Endothelial cell of umbilical vein (primary cell): ENCODE measurements around the gene PEX10. TPM values are rescaled to one million over a fixed set of nuclear protein-coding genes. Genes with fewer than 3 reads are reported as not detected.
"Not testable (repeated sequence)": the region's sequence is repeated elsewhere in the genome, so short reads cannot be mapped to it uniquely, and the experiment has no call there.

ENCODE experiments used
- BruUV-seq: library from RNA; stranded (reverse); fragments of 400-500 nt; replicated peaks from 2 replicates; lab custom pipeline; 2021; lab: Mats Ljungman, UMichigan
- CTCF ChIA-PET: fragments of 300-600, 350-600 bp; sonication (Branson Sonifier 250); formaldehyde crosslinking; loops from one replicate; lab custom pipeline; 2021; ENCODE audit warnings: antibody characterized with exemption, inconsistent platforms; lab: Charles Lee
- POLR2A ChIA-PET: fragments of 300-600, 350-600 bp; sonication (Branson Sonifier 250); formaldehyde crosslinking; loops from one replicate; lab custom pipeline; 2021; ENCODE audit warnings: antibody characterized with exemption, inconsistent platforms; lab: Charles Lee
- DNase-seq: peaks from one replicate; pipeline ENCODE4 v3.0.0-alpha.2; 2011; ENCODE audit warnings: low read depth, low spot score
- FAIRE-seq: peaks from 2 replicates; lab custom pipeline; 2011; peaks lifted over from hg19 to GRCh38; lab: Jason Lieb, UNC
- H2AFZ ChIP-seq: 2 replicates; pipeline ENCODE4 v1.6.0; 2012; ENCODE audit warnings: low read depth, low read length, control low read depth, inconsistent platforms
- H3K27ac ChIP-seq: 2 replicates; pipeline ENCODE4 v1.5.1; 2011; ENCODE audit warnings: low read depth, mild to moderate bottlenecking, control low read depth, low read length, moderate library complexity; ENCODE audit not compliant: insufficient read depth
- H3K27me3 ChIP-seq, 2 experiments: 2 replicates each; pipeline versions ENCODE4 v1.6.0 to v1.6.1; 2011; ENCODE audit warnings: low read length in 2 of 2, mixed read lengths in 1 of 2; ENCODE audit not compliant: control insufficient read depth in 2 of 2, insufficient read depth in 2 of 2
- H3K36me3 ChIP-seq, 2 experiments: 2 replicates in 1 of 2; 3 replicates in 1 of 2; pipeline ENCODE4 v1.5.1; 2011; ENCODE audit warnings: low read length in 2 of 2, mild to moderate bottlenecking in 1 of 2, moderate library complexity in 1 of 2; ENCODE audit not compliant: control insufficient read depth in 2 of 2, insufficient read depth in 2 of 2; ENCODE audit errors: extremely low read depth in 1 of 2
- H3K4me1 ChIP-seq: 3 replicates; pipeline ENCODE4 v1.5.1; 2011; ENCODE audit warnings: mild to moderate bottlenecking, low read length; ENCODE audit not compliant: control insufficient read depth, insufficient read depth; ENCODE audit errors: extremely low read depth
- H3K4me2 ChIP-seq: 2 replicates; pipeline ENCODE4 v1.6.1; 2011; ENCODE audit warnings: low read length, control low read depth, mixed read lengths; ENCODE audit not compliant: insufficient read depth
- H3K4me3 ChIP-seq, 3 experiments: fragments of 200-600 bp in 1 of 3; sonication (generic), shearing (Covaris generic) in 1 of 3; replicated peaks in 1 of 3; 2 replicates each; pipeline ENCODE4 v1.5.1; 2011 to 2016; ENCODE audit warnings: control low read depth in 3 of 3, low read length in 3 of 3, mild to moderate bottlenecking in 2 of 3, inconsistent platforms in 1 of 3, low read depth in 1 of 3, moderate library complexity in 1 of 3; ENCODE audit not compliant: insufficient read depth in 1 of 3
- H3K79me2 ChIP-seq: 2 replicates; pipeline ENCODE4 v1.6.0; 2012; ENCODE audit warnings: low read length, inconsistent platforms; ENCODE audit not compliant: control insufficient read depth, insufficient read depth
- H3K9ac ChIP-seq: replicated peaks from 2 replicates; pipeline ENCODE3; 2011; ENCODE audit warnings: low read length, control low read depth; ENCODE audit not compliant: insufficient read depth; ENCODE audit errors: extremely low read depth
- H3K9me1 ChIP-seq: replicated peaks from 3 replicates; pipeline ENCODE4 v1.6.0; 2011; ENCODE audit warnings: mild to moderate bottlenecking, low read length; ENCODE audit not compliant: control insufficient read depth, insufficient read depth; ENCODE audit errors: extremely low read depth
- H3K9me3 ChIP-seq: replicated peaks from 2 replicates; pipeline ENCODE4 v1.5.1; 2012; ENCODE audit warnings: low read length, inconsistent platforms; ENCODE audit not compliant: control insufficient read depth, insufficient read depth
- H4K20me1 ChIP-seq: replicated peaks from 2 replicates; pipeline ENCODE3; 2011; ENCODE audit warnings: mild to moderate bottlenecking, low read length; ENCODE audit not compliant: control insufficient read depth, insufficient read depth; ENCODE audit errors: extremely low read depth
- CTCF ChIP-seq, 2 donors: IDR thresholded peaks; 1 replicate in 1 of 2; 2 replicates in 1 of 2; pipeline ENCODE4 v1.5.1; 2011; ENCODE audit warnings: low read length in 2 of 2, mild to moderate bottlenecking in 2 of 2, moderate library complexity in 2 of 2, control low read depth in 1 of 2, inconsistent platforms in 1 of 2, low read depth in 1 of 2; ENCODE audit not compliant: insufficient read depth in 1 of 2; ENCODE audit errors: extremely low read depth in 1 of 2
- POLR2A ChIP-seq: IDR thresholded peaks from 2 replicates; pipeline ENCODE4 v1.6.1; 2012; ENCODE audit warnings: low read depth, mild to moderate bottlenecking, control low read depth, low read length
- dilution Hi-C: fragments of 300-500 bp; cut with MboI; formaldehyde crosslinking; loops from one replicate; pipeline ENCODE4 v1.15.0; 2019; ENCODE audit warnings: low sequenced_read_pairs; ENCODE audit not compliant: extremely low pct_ligation_motif_present
- intact Hi-C: fragments of 100-400 bp; cut with micrococcal nuclease; formaldehyde crosslinking; loops from one replicate; pipeline ENCODE4 v1.10.0; 2022
- polyA plus RNA-seq, 4 experiments: library from polyadenylated mRNA; depleted of rRNA in 3 of 4; stranded (reverse) in 3 of 4; unstranded in 1 of 4; fragments of >200 nt; gene quantifications; 2 replicates each; pipeline versions ENCODE4 v1.2.1 to v1.2.3, GENCODE V29; 2011 to 2012; ENCODE audit warnings: missing spikeins in 1 of 4
- total RNA-seq: library from RNA; stranded (reverse); gene quantifications from 2 replicates; pipeline ENCODE4 v1.2.3, GENCODE V29; 2021

PEX10 gene
- total and polyA plus RNA-seq, 2 donors (not counting 3 experiments of a cell fraction or from before 2014, with no cell fraction given), result 25.1 to 26.7 TPM

- TF ChIP-seq CTCF (IDR thresholded peaks at IDR 0.05; ENCODE audit: extremely low read depth in 1 of 2, insufficient read depth in 1 of 2, low read depth in 1 of 2, low read length in 2 of 2) (peak in 1 of 2 donors; percentile 15), POLR2A (no peak)
- Histone ChIP-seq H3K9me1 (no peaks in the 10 kb centered on the region), H2AFZ (no peak overlapping the region), H3K36me3 (no peaks in the 10 kb centered on the region), H3K4me3 (no peak overlapping the region), H3K9ac (no peak overlapping the region), H4K20me1 (no peaks in the 10 kb centered on the region), H3K9me3 (no peaks in the 10 kb centered on the region), H3K79me2 (no peaks in the 10 kb centered on the region), H3K27me3 (no peaks in the 10 kb centered on the region), H3K27ac (no peak overlapping the region), H3K4me1 (no peaks in the 10 kb centered on the region), H3K4me2 (no peak overlapping the region)
- no peak for FAIRE-seq
- intact Hi-C loops (no loop called here), dilution Hi-C loops (no loop called here)
- no TSS peak for BruUV-seq
- DNase-seq, result peak; percentile 12
- CTCF ChIA-PET, result interaction anchor here (0.6 to 1.8 kb wide), 2 partner anchors 28 to 88 kb away, joined by 3 to 5 read pairs; no protein-coding TSS in a partner anchor
- POLR2A ChIA-PET, result no interaction called here
Measured at GRCh38 chr1:2459757-2460156, 47.4 kb upstream of the PEX10 start.

GRCh38 chr1:2459102-2459753 lies 46.9 kb upstream of the PEX10 start:
- BruUV-seq, CTCF ChIA-PET, H3K79me2 ChIP-seq: not testable (repeated sequence)

More at GRCh38 chr1:2459102-2459753, 46.9 kb upstream of the PEX10 start:
- FAIRE-seq, H2AFZ ChIP-seq, POLR2A ChIA-PET, H3K4me3 ChIP-seq, H3K9ac ChIP-seq, H3K36me3 ChIP-seq, dilution Hi-C loops, H4K20me1 ChIP-seq, H3K4me2 ChIP-seq, H3K9me1 ChIP-seq, H3K27ac ChIP-seq, intact Hi-C loops, H3K27me3 ChIP-seq, H3K9me3 ChIP-seq, H3K4me1 ChIP-seq, DNase-seq: not testable (repeated sequence)
